Measurements from ENCODE around the gene PSTPIP1. TPM values are rescaled to one million over a fixed set of nuclear protein-coding genes. Genes with fewer than 3 reads are reported as not detected.

Gene PSTPIP1
- total RNA-seq, result 10 to 100 TPM in 1 of 4 donors, 1 to 10 TPM in 3; 7.7 to 11.8 (median 8.1) TPM

- no peaks in the 10 kb centered on the region for H3K27me3 ChIP-seq
- H3K4me3 ChIP-seq, result peak within 1 kb of the TSS; percentile 26 to 51 (median 34)
- intact Hi-C loops (cut with DNase I), result no loop called here
- no peaks in the 10 kb centered on the region for H3K9me3 ChIP-seq
- DNase-seq (ENCODE audit: extremely low spot score), result no peak
- H3K36me3 ChIP-seq, result no peaks in the 10 kb centered on the region
- H3K27ac ChIP-seq (replicated peaks in 1 of 4), result peak within 1 kb of the TSS; percentile 65 to 71 (median 70)
- no peak for TF ChIP-seq POLR2A (IDR thresholded peaks at IDR 0.05; ENCODE audit: low read depth)
- no peak for TF ChIP-seq EP300 (IDR thresholded peaks at IDR 0.05)
- peak in 1 of 2 donors; percentile 24 for TF ChIP-seq POLR2AphosphoS5 (IDR thresholded peaks at IDR 0.05)
- WGBS, result 50% methylated on average over 13 of the region's 28 CpGs
- H3K4me1 ChIP-seq, result peaks cover 16 to 44% (median 31%) of the 10 kb centered on the region in 4 donors
Measured at GRCh38 chr15:76994971-76995945, at the start of gene PSTPIP1. PSTPIP1 (plus strand) TSS chr15:76995126; CDS start chr15:76995574, 448 bp downstream.

- Histone ChIP-seq H3K4me3 (no peak overlapping the region), H3K27ac (replicated peaks in 1 of 4) (no peak overlapping the region), H3K27me3 (no peaks in the 10 kb centered on the region), H3K9me3 (no peaks in the 10 kb centered on the region), H3K4me1 (peaks cover 0 to 20% (median 14%) of the 10 kb centered on the region in 4 donors), H3K36me3 (peaks cover 14 to 50% (median 35%) of the 10 kb centered on the region in 4 donors)
- no peak for DNase-seq (ENCODE audit: extremely low spot score)
- intact Hi-C loops (cut with DNase I), result no loop called here
- WGBS, result 60% methylated on average over 2 of the region's 2 CpGs
- TF ChIP-seq POLR2A (IDR thresholded peaks at IDR 0.05; ENCODE audit: low read depth) (no peak), POLR2AphosphoS5 (IDR thresholded peaks at IDR 0.05) (no peak), EP300 (IDR thresholded peaks at IDR 0.05) (no peak), CTCF (IDR thresholded peaks at IDR 0.05) (no peak)
Measured at GRCh38 chr15:76945494-76946093, 49.3 kb upstream of the PSTPIP1 start.

GRCh38 chr15:76947454-76947853, 47.5 kb upstream of the PSTPIP1 start:
- WGBS, result 77% methylated on average over 3 of the region's 3 CpGs
- peaks cover 0 to 15% (median 12%) of the 10 kb centered on the region in 4 donors for H3K4me1 ChIP-seq
- no peaks in the 10 kb centered on the region for H3K9me3 ChIP-seq
- intact Hi-C loops (cut with DNase I), result no loop called here
- no peak for TF ChIP-seq POLR2AphosphoS5 (IDR thresholded peaks at IDR 0.05)
- no peak for TF ChIP-seq EP300 (IDR thresholded peaks at IDR 0.05)
- H3K36me3 ChIP-seq, result peaks cover 14 to 61% (median 46%) of the 10 kb centered on the region in 4 donors
- H3K27ac ChIP-seq (replicated peaks in 1 of 4), result no peak overlapping the region
- no peak for DNase-seq (ENCODE audit: extremely low spot score)
- no peaks in the 10 kb centered on the region for H3K27me3 ChIP-seq
- H3K4me3 ChIP-seq, result no peak overlapping the region

GRCh38 chr15:76951220-76951619, 43.7 kb upstream of the PSTPIP1 start:
- H3K4me3 ChIP-seq, result no peak overlapping the region
- H3K4me1 ChIP-seq, result peaks cover 0 to under 1% (median 0%) of the 10 kb centered on the region in 4 donors
- no peak overlapping the region for H3K27ac ChIP-seq (replicated peaks in 1 of 4)
- intact Hi-C loops (cut with DNase I), result no loop called here
- WGBS, result 85% methylated on average over 1 of the region's 1 CpG
- DNase-seq (ENCODE audit: extremely low spot score), result no peak
- H3K9me3 ChIP-seq, result no peaks in the 10 kb centered on the region
- H3K27me3 ChIP-seq, result no peaks in the 10 kb centered on the region
- peaks cover 14 to 49% (median 36%) of the 10 kb centered on the region in 4 donors for H3K36me3 ChIP-seq
- TF ChIP-seq EP300 (IDR thresholded peaks at IDR 0.05), result no peak

- H3K27ac ChIP-seq (replicated peaks in 1 of 4), result no peak overlapping the region
- no peaks in the 10 kb centered on the region for H3K4me1 ChIP-seq
- H3K36me3 ChIP-seq, result peaks cover 3 to 25% (median 18%) of the 10 kb centered on the region in 4 donors
- DNase-seq (ENCODE audit: extremely low spot score), result no peak
- WGBS, result 71% methylated on average over 3 of the region's 3 CpGs
- no peak overlapping the region for H3K4me3 ChIP-seq
- intact Hi-C loops (cut with DNase I), result no loop called here
- no peaks in the 10 kb centered on the region for H3K9me3 ChIP-seq
- TF ChIP-seq CTCF (IDR thresholded peaks at IDR 0.05), result no peak
- no peak for TF ChIP-seq EP300 (IDR thresholded peaks at IDR 0.05)
- no peak for TF ChIP-seq POLR2AphosphoS5 (IDR thresholded peaks at IDR 0.05)
- no peak for TF ChIP-seq POLR2A (IDR thresholded peaks at IDR 0.05; ENCODE audit: low read depth)
- no peaks in the 10 kb centered on the region for H3K27me3 ChIP-seq
Measured at GRCh38 chr15:76953913-76954312, 41.0 kb upstream of the PSTPIP1 start.

- intact Hi-C loops (cut with DNase I), result no loop called here
- no peaks in the 10 kb centered on the region for H3K27me3 ChIP-seq
- 69% methylated on average over 2 of the region's 2 CpGs for WGBS
Measured at GRCh38 chr15:76954744-76955143, 40.2 kb upstream of the PSTPIP1 start.

More at GRCh38 chr15:76954744-76955143, 40.2 kb upstream of the PSTPIP1 start:
- Histone ChIP-seq H3K9me3 (no peaks in the 10 kb centered on the region), H3K4me1 (no peaks in the 10 kb centered on the region), H3K27ac (replicated peaks in 1 of 4) (no peak overlapping the region), H3K36me3 (peaks cover 0 to 17% (median 14%) of the 10 kb centered on the region in 4 donors), H3K4me3 (no peak overlapping the region)
- no peak for TF ChIP-seq POLR2A (IDR thresholded peaks at IDR 0.05; ENCODE audit: low read depth)
- no peak for TF ChIP-seq CTCF (IDR thresholded peaks at IDR 0.05)
- TF ChIP-seq EP300 (IDR thresholded peaks at IDR 0.05), result no peak
- no peak for TF ChIP-seq POLR2AphosphoS5 (IDR thresholded peaks at IDR 0.05)
- DNase-seq (ENCODE audit: extremely low spot score), result no peak
